GM21825 (cell line): ENCODE data around the gene ST6GAL2.

Source experiments
- ATAC-seq: cut with Tn5 transposase; IDR thresholded peaks from one replicate; pipeline ENCODE4 v1.9.1; 2021; ENCODE audit warnings: mild to moderate bottlenecking, moderate library complexity; ENCODE audit not compliant: unreplicated experiment

ST6GAL2 gene

DNA sequence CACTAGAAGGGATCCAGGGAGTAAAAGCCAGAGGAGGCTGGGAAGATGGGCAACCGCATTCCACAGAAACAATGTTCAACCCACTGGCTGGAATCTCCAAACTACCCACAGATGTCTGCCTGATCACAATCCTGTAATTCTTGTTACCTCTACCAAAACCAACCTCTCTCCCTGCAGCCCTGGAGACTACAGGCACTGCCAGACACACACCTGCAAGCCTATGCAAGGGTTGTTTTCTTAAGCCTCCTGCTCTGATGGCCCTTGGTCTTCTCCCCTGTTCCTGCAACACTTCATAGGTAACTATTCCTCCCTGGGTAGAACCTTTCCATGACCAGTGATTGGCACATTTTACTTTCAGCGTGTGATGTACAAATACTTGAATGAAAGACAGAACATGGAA lies 21.9 kb downstream of the ST6GAL2 start:
- no peak for ATAC-seq

DNA sequence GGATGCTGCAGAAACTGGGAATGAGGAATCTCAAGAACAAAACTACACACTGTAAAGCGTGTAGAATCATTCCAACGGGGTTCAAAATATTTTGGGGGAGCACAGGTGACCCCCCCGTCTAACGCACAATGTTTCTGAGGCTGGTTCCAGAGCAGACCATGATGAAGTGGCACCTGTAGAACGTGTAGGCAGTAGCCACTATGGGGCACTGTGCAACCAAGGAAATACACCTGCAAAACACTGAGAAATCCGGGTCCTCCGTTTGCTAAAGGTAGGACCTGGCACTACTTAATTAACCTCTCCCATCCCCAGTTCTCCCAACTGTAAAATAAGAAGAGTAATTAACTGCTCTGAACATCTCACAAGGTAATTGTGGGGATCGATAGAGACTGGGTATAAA lies 22.6 kb downstream of the ST6GAL2 start:
- no peak for ATAC-seq

DNA sequence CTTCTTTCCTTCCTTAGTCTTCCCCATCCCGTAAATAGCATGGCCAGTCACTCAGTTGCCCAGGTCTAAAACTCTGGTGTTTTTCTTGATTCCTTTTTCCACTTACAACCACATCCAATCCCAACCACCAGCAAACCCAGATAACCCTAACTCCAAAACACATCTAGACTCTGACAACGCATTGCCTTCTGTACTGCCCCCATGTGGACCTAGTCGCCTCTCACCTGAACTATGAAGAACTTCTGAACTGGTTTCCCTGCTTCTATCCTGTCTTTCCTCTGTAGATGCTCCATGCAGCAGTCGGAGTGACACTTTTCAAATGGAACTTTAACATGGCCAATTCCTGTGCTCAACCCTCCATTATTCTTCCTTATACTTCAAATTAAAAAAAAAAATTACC lies 26.5 kb downstream of the ST6GAL2 start:
- no peak for ATAC-seq

DNA sequence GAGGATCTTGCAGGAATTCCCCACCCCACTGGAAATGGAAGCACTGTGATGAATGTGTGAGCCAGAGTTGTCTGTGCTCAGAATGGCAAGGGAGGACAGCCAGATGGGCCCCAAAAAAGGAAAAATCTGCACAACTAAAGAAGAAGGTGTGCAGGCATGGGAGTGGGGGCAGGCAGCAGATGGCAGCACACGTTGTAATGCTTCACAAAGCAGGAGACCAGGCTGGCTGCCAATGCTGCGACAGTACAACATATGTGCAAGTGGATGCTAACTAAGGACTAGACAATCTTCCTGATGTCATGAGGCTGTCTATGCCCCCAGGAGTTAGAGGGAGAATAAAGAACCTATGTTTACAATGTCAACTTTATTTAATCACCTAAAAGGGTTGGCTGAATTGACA lies 27.2 kb downstream of the ST6GAL2 start:
- ATAC-seq, result no peak

DNA sequence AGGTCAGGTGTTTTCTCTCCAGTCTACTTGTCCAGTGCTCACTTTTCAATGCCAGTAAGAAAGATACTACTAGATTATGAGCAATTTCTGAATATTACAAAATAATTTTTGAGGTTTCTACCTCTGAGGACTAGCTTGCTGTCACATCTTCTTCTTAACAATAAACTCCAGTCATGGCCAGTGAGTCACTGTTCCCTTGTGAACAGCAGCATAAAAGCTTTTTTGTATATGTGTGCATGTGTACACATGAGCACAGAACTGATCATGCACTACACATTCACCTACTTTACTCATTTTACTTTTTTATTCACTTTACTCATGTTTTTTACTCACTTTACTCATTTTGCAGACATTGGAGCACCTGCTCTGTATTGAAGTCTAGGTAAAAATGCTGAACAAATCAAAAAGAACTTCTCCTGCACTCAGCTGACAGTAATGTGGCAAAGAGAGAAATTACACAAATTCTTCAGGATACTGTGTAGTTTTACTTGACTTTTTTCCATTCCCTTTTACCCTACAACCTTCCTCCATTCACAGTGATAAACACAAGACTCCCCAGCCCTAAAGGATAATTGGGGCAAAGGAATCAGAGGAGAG lies 28.0 kb downstream of the ST6GAL2 start:
- no peak for ATAC-seq

DNA sequence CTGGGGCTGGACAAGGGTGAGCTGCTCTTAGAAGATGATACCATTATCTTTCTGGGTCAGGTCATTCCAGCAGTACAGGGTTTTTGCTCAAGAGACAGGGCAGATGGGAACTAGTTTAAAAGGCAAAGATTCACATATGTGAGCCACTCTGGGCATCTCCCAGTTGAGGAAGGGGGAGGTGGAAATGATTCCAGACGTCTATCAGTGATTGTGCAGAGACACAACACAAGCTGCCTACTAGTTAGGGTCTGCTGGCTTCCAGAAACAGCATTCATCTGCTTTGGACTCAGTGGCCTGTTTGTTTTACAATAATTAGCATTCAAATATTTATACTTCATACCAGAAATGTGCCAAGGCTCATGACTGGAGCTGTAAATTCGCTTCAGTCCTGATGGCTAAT lies 32.3 kb downstream of the ST6GAL2 start:
- no peak for ATAC-seq

DNA sequence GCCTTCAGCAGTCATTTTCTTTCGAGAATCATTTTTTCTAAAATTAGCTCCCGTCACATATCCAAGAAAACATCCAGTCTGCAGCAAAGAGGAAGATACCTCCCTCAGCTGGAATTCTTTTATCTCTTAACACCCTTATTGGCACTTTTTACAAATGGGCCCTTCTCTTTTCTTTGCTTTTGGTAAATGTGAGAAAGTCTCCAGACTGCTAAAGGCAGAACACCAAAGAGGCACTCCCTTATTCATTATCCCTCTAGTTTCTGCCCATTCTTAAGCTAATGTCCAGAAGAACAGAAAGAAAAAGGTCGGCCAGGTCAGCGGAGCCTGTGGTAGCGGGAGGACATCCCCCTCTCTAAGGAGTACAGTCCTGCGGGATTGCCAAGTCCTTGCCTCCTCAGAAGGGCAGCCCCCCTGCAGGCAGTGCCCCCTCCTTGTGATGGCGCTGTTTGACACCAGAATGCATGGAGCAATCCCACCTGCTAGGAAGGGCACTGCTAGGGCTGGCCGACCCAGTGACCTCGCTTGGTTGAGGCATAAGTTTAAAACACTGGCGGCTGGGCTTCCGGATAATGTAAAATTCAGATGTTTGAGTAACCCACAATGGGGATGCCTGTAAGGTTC lies 34.0 kb downstream of the ST6GAL2 start:
- no peak for ATAC-seq

DNA sequence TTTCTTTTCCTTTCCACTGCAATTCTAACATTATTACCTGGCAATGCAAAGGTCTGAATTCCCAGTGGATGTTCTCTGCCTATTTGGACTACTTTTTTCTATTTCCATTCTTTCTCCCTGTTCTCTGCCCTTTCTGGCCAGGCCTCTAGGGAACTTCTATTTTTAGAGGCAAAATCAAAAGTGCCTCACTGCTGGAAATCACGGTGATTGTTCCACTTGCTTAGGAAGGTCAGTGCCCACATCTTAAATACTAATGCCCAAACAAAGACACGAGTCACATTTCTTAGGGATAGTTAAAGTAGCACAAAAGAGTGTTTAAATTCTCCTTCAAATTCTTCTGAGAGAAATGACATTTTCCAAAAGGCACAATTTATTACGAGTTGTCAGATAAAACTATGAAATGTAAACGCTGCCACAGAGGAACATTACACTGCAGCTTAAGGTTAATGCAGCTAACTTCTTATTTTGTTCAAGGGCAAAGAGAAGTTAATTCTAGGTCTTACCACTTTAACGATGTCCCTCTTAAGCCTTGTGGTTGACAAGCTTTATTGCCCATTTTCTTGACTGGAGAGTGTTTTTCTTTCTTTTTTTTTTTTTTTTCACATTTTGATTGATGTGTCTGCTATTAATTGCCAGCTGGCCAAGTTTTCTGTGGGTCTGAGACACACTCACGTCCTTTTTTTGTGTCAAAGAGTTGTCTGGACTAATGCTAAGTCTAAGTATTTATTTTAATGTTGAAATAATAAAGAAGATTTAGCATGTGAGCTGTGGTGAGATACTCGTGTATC lies 34.7 kb downstream of the ST6GAL2 start:
- no peak for ATAC-seq

DNA sequence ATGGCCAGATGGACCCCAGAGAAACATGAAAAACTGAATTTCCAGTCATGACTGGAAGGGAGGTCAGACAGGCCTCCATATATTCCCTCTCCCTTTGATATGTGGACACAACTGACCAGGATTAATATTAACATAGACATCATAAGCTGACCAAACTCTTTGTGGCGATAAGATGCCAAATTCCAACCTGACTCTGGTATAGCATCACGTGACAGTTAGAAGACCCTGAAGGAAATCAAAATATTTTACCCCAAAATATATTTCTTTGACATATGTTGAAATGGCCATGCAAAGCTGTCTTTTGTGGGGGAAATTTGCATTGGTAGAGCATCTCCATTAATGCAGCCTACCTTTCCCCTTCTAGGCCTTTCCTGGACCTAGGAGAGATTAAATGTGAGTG lies 36.7 kb downstream of the ST6GAL2 start:
- no peak for ATAC-seq

DNA sequence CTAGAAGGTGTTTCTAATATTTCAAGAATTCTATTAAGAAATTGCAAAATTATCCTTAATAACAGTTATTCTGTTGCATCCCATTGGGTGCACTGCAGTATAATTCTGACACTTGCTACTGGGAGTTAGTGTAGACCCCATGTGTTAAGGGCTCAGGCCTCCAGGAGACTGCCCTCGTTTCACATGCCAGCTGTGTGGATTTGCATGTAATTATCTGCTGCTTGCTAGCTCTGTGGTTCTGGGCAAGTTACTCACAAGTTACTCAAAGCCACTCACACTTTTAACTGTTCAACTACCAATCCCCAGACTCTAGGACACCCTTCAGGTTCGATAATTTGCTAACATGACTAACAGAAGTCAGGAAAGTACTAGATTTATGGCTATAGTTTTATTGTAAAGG lies 38.6 kb downstream of the ST6GAL2 start:
- ATAC-seq, result no peak

DNA sequence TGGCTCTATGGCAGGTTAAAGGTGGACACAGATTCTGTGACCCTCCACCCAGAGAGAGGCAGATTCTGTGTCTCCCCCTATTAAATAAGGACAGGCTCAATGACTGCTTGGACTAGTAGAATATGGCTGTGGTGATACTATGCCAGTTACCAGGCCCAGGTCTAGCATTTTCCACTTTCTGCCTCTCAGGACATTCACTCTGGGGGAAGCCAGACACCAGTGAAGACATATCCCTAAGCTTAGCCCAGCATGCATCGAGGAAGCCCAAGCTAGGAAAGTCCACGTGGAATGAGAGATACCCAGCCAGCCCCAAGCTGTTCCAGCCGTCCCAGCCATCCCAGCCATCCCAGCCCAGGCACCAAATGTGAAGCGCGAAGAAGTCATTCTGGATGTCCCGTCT lies 40.3 kb downstream of the ST6GAL2 start:
- ATAC-seq, result no peak

DNA sequence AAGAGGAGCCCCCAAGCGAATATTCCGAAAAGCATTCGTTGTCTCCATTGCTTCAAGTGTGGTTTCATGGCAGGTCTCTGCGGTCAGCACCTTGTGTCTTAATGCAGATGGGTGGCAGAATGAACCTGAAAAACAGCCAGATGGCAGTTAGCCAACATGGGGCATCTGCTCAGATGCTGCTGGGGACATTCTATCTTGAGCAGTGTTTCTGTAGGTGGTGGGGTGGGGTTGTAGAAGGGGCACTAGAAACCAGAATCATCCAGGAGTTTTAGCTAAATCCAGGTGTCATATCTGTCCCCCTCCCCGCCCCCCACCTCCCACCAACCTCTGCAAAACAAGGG lies 42.1 kb downstream of the ST6GAL2 start:
- no peak for ATAC-seq

DNA sequence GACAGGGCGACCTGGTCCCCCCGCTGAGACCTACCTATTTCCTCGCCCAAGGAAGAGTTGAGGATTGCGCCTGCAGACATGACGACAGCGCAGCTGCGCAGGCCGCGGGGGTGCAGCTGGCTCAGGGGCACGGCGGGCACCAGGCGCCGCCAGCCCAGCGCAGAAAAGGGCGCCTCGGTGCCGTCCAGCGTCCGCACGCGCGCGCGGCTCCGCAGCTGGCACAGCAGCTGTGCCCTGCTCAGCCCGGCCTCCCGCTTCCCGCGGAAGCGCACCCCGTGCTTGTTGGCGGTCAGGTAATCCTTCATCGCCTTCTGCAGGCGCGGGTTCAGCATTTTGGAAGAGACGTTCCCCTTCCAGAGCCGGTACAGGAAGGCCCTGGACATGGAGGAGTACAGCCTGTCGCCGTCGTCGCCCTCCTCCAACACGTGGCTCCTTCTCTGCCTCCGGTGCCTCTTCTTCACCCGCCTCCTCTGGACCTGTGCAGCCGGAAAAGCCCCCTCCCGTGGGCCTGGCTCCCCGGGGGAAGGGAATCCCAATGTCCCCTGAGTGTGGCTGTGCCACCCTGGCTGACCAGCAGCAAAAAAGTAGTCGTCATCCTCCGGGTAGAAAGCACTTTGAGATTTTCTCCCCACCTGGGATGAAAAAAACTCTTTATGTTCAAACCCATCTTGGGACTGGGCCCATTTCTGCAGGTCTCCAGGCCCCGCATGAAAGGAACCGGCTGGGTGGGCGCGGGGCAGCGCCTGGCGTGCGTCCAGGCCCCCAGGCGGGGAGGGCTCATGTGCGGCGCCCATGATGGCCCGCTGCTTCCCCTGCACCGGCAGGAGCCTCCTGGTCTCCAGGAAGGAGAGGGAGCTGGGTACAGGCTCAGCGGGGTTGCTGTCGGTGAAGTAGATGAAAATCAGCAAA lies 42.7 kb downstream of the ST6GAL2 start:
- no peak for ATAC-seq

DNA sequence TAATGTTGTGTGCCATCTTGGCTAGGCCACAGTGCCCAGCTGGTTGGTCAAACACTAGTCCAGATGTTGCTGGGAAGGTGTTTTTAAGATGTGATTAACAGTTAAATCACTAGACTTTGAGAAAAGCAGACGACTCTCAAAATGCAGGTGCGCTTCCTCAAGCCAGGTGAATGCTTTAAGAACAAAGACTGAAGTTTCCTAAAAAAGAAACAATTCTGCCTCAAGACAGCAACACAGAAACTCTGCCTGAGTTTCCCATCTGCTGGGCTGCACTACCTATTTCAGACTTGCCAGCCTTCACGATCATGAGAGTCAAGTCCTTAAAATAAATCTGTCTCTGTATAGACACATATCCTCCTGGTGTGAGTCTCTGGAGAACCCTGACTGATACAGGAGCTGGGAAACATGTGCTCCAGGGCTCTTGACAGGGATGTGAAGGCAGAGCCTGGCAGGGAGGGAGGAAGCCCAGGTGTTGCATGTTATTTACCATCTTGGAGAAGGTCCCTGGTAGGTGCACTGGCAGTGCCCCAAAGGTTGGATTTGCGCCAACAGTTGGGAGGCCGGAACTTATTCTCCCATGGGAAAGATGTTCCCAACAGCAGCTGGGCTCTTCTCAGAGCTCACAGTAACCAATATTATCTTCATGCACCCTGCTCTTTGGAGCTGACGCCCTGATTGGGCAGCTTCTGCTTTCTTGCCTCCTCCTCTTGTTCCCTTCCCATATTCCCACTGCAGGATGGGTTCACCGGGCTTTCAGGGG lies 43.9 kb downstream of the ST6GAL2 start:
- no peak for ATAC-seq

DNA sequence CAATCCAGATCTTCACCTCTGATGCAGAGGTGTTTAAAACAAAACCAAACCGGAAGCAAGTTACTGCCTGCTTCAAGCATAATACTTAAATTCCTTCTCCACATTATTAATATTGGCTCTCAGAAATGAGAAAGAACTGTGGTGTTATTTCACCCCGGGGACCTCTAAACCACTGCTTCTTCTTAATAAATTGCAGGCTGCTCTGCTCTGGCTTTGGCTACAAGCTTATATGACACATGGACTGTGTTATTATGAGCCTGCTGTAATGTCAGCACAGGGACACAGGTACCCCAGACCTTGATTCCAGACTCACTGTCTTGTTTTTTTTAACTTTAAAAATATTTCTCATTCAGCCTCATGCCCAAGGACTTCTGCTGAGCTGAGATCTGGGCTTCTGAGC lies 45.1 kb downstream of the ST6GAL2 start:
- no peak for ATAC-seq

DNA sequence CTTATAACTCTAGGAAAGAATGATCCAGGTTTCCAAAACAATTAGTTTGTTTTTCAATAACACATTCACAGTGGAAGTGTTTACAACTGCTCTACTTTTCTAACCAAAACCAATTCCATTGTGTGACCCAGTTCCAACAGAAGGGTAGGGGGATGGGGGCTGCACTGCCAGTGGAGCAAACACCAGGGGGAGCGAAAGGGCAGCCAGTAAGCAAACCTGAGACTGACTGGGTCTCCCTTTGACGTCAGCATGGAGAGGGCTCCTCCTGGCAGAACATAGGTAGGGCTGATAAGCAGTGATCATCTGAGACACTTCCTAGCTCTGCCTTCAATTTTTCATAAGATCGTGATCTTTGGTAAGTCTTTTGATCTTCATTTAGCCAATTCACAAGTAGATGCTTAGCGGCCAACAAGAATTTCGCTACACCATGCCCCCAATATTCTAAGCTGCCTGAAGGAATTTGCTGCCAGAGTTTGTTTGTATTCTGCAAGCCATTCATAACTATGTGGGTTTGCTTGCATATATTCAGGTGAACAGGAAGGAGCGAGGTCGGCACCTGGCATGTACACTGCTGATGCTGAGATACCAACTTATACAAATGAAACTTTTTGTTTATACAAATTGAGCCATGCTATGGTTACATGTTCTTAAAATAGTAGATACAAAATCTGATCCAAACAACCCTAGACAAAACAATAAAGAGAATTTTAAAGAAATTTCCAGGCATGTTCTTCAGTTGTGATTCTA lies 45.9 kb downstream of the ST6GAL2 start:
- ATAC-seq, result no peak

DNA sequence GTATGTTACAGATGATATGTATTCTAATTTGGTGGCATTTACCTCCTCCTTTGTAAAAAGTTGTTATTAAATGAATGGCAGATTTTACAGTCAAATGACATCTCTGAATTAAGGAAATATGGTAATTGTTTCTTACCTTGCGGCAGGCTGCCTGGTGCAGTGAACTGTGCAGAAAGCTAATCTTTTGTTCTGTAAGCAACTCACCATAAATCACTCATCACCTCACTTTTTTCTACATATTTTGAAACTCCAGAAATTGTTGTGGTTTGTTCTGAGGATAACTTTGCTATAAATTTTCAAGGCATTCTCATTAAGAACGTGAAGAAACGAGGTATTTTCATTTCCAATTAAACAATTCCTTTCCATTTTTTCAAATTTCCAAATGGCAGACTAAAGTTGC lies 52.7 kb downstream of the ST6GAL2 start:
- no peak for ATAC-seq

DNA sequence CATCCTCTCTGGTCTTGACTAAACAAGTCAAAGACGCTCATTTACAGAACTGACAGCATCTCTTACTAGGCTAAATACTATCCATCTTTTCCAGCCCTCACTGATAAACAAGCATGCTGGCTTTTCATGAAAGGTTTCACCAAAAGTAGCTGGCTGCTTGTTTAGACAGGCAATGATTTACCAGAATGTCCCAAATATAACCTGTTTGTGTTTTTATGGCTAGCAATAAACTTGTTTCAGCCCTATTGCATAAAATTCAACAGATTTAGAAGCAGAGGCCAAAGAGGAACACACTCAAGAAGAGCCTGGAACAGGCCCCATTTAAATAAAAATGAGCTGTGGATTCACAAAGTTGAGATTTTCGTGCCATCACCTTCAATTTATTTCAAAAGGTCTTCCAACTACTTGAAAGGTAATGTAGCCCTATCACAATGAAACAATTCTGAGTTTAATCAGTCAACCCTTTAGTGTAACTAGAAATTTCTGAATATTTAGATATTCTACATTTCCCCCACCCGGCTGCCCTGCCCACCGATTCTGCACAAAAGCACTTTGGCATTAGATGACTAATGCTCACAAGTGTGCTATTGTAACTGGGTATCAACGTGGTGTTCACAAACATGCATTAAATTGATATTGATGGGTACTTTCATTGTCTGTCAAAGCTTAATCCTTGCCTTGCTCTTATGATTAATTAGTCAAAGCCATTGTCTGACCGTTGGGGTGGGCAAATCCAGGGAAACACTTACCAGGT lies 54.0 kb downstream of the ST6GAL2 start:
- no peak for ATAC-seq

DNA sequence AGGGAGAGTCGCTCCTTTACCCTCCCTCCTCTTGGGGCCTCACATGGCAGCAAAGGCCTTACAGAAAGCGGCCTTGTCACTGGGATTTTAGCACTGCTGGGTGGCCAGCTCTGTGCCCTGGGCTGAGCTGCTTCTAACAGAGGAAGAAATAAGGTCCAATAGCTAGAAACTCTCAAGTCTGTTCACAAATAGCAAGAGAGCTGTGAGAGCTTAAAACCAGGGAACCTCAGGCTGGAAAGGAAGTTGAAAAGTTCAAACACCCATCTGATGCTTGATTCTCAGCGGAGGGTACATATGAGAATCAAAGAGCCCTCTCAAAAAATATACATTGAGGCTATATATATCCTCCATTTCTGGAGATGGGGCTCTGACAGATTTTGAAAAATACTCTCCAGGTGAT lies 54.7 kb downstream of the ST6GAL2 start:
- ATAC-seq, result no peak
